Measurements from ENCODE around the gene KLHL22.
A peak's percentile ranks its signal among the peaks of the same experiment; 100 is the strongest.
"Not testable (repeated sequence)": the region's sequence is repeated elsewhere in the genome, so short reads cannot be mapped to it uniquely, and the experiment has no call there.

KLHL22 gene

DNA sequence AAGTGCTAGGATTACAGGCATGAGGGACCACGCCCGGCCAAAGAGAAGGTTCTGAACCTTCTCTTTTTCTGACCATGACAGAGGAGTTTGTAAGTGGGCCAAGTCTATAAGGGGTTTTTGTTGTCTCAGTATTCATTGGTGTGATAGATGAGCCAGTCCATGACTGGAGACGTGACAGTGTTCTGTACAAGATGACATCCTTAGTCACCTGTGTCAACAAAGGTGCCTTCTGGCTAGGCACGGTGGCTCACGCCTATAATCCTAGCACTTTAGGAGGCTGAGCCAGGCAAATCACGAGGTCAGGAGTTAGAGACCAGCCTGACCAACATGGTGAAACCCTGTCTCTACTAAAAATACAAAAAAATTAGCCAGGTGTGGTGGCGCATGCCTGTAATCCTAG, 4.2 kb upstream of the KLHL22 start:
- DNase-seq: no peak

- DNase-seq: no peak
These were observed 3.3 kb upstream of the KLHL22 start for GRCh38 chr22:20498913-20499312.

GRCh38 chr22:20497426-20497825, 1.8 kb upstream of the KLHL22 start:
- DNase-seq: no peak

GRCh38 chr22:20495861-20496681, 476 bp upstream of the KLHL22 start:
- peak; percentile 92 for DNase-seq

GRCh38 chr22:20491346-20491745, 4.2 kb downstream of the KLHL22 start:
- no peak for DNase-seq

- no peak for DNase-seq
These were observed 4.7 kb downstream of the KLHL22 start for GRCh38 chr22:20490941-20491307.

DNA sequence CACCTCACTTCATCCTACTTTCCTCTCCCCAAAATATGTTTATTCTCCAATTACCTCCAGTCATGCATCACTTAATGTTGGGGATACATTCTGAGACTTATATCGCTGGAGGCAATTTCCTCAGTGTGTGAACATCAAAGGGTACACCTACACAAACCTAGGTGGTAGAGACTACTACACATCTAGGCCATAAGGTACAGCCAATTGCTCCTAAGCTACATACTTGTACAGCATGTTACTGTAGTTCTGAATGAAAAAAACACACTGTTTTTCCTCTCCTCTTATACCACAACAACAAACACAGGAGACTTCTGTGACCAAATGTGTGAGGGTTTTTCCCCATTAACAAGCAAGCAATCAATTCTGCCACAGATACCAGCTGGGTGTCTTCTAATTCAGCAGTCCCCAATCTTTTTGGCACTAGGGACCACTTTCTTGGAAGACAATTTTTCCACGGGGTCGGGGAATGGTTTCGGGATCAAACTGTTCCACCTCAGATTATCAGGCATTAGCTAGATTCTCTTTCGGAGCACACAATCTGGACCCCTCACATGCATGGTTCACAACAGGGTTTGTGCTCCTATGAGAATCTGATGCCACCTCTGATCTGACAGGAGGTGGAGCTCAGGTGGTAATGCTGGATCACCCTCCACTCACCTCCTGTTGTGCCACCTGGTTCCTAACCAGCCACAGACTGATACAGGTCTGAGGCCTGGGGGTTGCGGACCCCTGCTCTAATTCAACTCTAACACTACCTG, 5.2 kb downstream of the KLHL22 start:
- DNase-seq: no peak

DNA sequence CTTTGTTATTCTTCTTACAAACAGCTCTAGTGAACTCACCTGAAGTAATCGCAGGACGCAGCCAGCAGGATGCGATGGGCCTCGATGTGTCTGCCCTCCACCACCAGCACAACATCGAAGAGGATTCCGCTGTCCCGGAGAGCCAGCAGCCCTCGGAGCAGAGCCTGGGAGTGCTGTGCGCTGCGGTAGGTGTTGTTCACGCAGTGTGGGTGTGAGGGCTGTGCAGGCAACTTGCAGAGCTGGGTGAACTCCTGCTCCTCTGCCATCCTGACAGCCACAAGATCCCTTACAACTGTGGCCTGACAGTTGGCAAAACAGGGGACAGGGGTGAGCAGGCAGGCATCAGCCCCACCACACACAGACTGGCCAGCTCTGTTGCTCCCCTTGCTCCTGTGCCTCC, 6.6 kb downstream of the KLHL22 start:
- DNase-seq: no peak

- no peak for DNase-seq
These were observed 7.9 kb downstream of the KLHL22 start for GRCh38 chr22:20487715-20488114.

DNA sequence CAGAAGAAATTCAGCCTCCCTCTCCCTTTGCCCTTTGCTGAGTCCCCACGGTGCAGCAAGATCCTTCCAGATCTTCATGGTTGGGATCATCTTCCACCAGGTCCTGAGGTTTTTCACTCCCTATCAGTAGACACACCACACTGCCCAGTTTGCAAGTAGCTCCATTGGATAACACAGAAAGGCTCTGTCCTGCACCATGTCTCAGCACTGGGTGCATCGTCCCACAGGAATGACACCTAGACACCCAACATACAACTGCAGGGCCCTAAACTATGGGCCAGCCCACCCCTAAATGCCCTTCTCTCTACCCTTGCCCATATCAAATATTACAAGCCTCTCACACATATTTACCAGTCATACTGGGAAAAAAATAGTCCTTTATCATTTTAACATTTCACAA, 9.4 kb downstream of the KLHL22 start:
- no peak for DNase-seq

GRCh38 chr22:20484948-20485683, 10.5 kb downstream of the KLHL22 start:
- DNase-seq: no peak

DNA sequence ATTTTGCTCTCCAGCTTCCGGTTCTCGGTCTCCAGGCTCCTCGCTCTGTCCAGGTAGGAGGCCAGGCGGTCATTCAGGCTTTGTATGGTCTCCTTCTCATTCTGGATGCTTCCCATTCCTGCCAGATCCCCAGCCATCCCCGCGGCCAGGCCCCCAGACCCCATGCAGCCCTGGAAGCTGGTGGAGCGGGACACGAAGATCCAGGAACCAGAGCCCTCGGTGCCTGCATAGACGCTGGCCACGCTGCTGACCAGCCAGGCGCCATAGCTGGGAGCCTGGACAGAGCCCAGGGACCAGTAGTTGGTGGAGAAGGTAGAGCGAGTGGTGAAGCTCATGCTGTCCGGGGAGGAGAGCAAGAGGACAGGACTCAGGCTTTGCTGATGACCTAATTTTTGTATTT, 11.8 kb downstream of the KLHL22 start:
- DNase-seq: no peak

DNA sequence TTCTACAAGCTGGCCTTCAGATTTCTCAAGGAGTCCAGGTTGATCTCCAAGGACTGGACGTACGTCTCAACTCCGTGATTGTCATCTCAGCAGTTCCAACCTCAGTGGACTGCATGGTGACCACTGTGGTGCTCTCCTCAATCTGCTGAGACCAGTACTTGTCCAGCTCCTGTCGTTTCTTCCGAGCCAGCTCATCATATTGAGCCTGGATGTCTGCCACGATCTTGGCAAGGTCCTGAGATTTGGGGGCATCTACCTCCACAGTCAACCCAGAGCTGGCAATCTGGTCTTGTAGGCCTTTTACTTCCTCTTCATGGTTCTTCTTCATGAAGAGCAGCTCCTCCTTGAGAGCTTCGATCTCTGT, 12.5 kb downstream of the KLHL22 start:
- not testable (repeated sequence) for DNase-seq

DNA sequence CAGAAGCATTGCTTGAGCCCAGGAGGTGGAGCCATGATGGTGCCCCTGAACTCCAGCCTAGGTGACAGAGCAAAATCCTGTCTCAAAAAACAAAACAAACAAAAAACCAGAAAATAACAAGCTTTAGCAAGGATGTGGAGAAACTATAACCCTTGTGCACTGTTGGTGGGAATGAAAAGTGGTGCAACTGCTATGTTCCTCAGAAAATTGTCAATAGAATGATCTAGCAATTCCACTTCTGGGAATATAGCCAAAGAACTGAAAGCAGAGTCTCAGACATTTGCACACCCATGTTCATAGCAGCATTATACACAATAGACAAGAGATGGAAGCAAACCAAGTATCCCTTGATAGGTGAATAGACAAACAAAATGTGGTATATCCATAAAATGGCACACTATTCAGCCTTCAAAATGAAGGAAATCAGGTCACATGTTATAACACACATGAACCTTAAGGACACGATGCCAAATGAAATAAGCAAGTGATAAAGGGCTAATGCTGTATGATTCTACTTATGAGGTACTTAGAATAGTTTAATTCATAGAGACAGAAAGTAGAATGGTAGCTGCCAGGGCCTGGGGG, 15.9 kb downstream of the KLHL22 start:
- no peak for DNase-seq

DNA sequence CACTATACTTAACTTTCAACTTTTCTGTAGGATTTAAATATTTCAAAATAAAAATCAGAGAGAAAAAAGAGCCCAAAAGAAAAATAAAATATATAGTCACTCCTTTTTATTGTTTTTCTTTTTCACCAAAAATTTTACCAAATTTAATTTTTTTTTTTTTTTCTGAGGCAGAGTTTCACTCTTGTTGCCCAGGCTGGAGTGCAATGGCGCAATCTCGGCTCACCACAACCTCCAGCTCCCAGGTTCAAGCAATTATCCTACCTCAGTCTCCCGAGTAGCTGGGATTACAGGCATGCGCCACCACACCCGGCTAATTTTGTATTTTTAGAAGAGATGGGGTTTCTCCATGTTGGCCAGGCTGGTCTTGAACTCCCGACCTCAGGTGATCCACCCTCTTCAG, 17.5 kb downstream of the KLHL22 start:
- not testable (repeated sequence) for DNase-seq

GRCh38 chr22:20475569-20475968, 20.0 kb downstream of the KLHL22 start:
- DNase-seq: not testable (repeated sequence)

DNA sequence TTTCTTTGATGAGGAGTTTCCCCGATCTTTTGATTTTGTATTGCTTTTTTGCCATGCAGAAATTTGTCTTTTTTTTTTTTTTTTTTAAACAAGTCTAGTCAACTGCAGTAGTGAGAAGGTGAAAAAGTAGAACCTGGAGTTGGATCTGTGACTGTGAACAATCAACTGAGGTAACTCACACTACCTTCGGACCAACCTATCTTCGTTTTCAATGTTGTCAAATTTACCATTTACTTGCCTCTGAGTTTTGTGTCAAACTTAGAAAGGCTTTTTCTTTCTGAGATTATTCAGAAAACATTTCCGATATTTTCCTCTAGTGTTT, 20.5 kb downstream of the KLHL22 start:
- no peak for DNase-seq

- DNase-seq: no peak
These were observed 22.8 kb downstream of the KLHL22 start for GRCh38 chr22:20472629-20473442.

DNA sequence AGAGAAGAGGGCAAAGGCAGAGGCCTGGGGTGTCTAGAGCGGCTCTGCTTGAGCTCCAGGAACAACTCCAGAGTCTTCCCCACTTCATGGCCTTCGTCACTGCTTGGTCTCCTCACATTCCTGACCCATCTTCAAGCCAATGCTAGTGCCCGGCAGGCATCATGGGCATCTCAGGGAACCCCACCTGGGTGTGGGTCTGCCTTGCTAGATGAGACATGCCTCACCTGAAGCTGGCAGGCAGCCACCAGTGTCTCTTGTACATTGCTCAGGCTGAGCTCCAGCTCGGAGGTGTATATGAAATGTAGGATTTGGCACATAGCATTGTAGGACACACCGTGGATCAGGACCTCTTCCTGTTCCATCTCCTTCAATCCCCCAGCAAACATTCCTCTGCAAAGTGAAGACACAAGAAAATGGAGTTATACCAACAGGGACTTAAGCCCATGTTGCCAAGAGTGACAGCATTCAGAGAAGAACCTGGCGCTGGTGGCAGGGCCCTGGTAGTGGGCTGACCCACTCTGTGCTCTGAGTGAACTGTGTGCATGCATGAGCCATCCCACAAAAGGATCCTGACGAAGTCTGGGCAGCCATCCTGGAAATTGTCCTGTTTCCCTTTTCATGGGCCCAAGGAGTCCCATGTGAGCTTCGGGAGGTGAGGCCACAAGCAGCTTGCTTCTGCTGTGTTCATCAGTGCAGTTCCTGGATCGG, 24.3 kb downstream of the KLHL22 start:
- no peak for DNase-seq

DNA sequence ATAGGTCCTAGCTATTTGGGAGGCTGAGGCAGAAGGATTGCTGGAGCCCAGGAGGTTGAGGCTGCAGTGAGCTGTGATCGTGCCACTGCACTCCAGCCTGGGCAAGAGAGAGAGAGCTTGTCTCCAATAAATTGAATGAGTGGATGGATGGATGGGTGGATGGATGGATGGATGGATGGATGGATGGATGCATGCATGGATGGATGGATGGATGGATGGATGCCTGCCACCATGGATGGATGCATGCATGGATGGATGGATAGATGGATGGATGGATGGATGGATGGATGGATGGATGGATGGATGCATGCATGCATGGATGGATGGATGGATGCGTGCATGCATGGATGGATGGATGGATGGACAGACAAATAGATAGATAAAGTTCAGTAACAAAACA, 25.1 kb downstream of the KLHL22 start:
- DNase-seq: not testable (repeated sequence)

- no peak for DNase-seq
These were observed 26.3 kb downstream of the KLHL22 start for GRCh38 chr22:20469110-20469868.

Measured in stimulated activated naive CD4-positive, alpha-beta T cell treated with Interleukin-2 at 50 U/mL for 16 hours (primary cell).